Measurements from ENCODE around the gene SPAAR. TPM values are rescaled to one million over a fixed set of nuclear protein-coding genes. Genes with fewer than 3 reads are reported as not detected.

Gene SPAAR
- total RNA-seq, 1 donor from 2014 or later: 0.18 TPM

DNA sequence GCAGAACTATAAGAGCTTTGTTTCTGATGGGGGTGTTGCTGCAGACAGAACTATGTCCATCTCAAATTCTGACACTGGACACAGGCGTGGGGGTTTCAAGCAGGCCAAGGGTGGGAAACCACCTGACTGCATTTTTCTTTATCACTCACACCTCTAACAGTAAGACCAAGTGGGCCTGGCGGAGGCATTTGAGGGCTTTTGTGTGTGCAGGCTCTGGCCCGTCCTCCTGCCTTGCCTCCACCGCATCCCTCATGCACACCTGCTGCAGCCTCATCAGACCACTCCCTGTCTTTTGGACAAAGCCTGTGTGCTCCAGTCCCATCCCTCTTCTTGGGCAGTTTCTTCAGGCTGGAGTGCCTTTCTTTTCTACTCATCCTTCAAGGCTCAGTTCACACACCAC lies 47.0 kb upstream of the SPAAR start:
- no peaks in the 10 kb centered on the region for H3K9me3 Mint-ChIP-seq (ENCODE audit: unreplicated experiment)
- H3K36me3 Mint-ChIP-seq (ENCODE audit: low read depth, unreplicated experiment): peaks cover 2% of the 10 kb centered on the region
- H3K4me3 Mint-ChIP-seq (ENCODE audit: unreplicated experiment): no peak overlapping the region
- peaks cover 56% of the 10 kb centered on the region for H3K27me3 Mint-ChIP-seq (ENCODE audit: low read depth, unreplicated experiment)
- no peak overlapping the region for H3K27ac ChIP-seq (ENCODE audit: low read depth, low read length)
- H3K4me1 ChIP-seq (ENCODE audit: insufficient read depth, low read length): no peaks in the 10 kb centered on the region
- no peaks in the 10 kb centered on the region for H4K20me1 ChIP-seq (ENCODE audit: insufficient read depth, low read length)
- no peaks in the 10 kb centered on the region for H3K79me2 ChIP-seq (ENCODE audit: insufficient read depth, low read length)
- no peak overlapping the region for H3K27ac Mint-ChIP-seq (ENCODE audit: unreplicated experiment)
- H3K4me2 ChIP-seq (ENCODE audit: low read length): no peak overlapping the region
- FAIRE-seq (no peak), DNase-seq (ENCODE audit: low read depth) (no peak)
- no peak overlapping the region for H3K9ac ChIP-seq (ENCODE audit: low read length)
- H3K9me3 ChIP-seq (ENCODE audit: insufficient read depth, low read depth, low read length): no peaks in the 10 kb centered on the region
- H3K27me3 ChIP-seq (ENCODE audit: insufficient read depth, low read length): peaks cover 22% of the 10 kb centered on the region
- H3K4me1 Mint-ChIP-seq (ENCODE audit: low read depth, unreplicated experiment): no peaks in the 10 kb centered on the region
- H2AFZ ChIP-seq (ENCODE audit: low read depth, low read length): no peak overlapping the region
- no peak for TF ChIP-seq EZH2 (IDR thresholded peaks at IDR 0.05; ENCODE audit: insufficient read depth, low read length)
- TF ChIP-seq CTCF (IDR thresholded peaks at IDR 0.05; ENCODE audit: insufficient read depth, low read depth, low read length): no peak
- no peak overlapping the region for H3K4me3 ChIP-seq (ENCODE audit: insufficient read depth, low read depth, low read length)
- no peaks in the 10 kb centered on the region for H3K36me3 ChIP-seq (ENCODE audit: insufficient read depth, low read length)

DNA sequence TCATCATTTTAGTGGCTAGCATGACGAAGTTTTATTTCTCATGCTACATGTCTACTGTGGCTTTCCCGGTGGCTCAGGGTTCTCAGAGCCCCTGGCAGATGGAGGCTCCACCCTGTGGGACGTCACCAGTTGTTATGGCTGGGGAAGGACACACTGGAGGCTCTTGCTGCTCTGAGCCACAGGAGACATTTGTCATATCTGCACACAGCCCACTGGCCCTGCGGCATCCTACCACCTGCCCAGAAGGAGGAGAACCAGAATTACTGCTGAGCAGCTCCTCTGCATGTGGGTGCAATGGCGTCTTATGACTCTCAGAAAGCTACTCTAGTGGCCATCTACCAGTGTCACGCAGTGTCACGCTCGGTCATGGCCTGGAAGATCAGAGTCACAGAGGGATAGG lies 45.7 kb upstream of the SPAAR start:
- no peaks in the 10 kb centered on the region for H3K4me1 ChIP-seq (ENCODE audit: insufficient read depth, low read length)
- Mint-ChIP-seq H3K9me3 (ENCODE audit: unreplicated experiment) (no peaks in the 10 kb centered on the region), H3K27ac (ENCODE audit: unreplicated experiment) (no peak overlapping the region), H3K4me1 (ENCODE audit: low read depth, unreplicated experiment) (no peaks in the 10 kb centered on the region), H3K4me3 (ENCODE audit: unreplicated experiment) (no peak overlapping the region), H3K27me3 (ENCODE audit: low read depth, unreplicated experiment) (peaks cover 52% of the 10 kb centered on the region), H3K36me3 (ENCODE audit: low read depth, unreplicated experiment) (peaks cover 5% of the 10 kb centered on the region)
- H4K20me1 ChIP-seq (ENCODE audit: insufficient read depth, low read length): no peaks in the 10 kb centered on the region
- no peak for DNase-seq (ENCODE audit: low read depth)
- H3K36me3 ChIP-seq (ENCODE audit: insufficient read depth, low read length): no peaks in the 10 kb centered on the region
- H3K79me2 ChIP-seq (ENCODE audit: insufficient read depth, low read length): no peaks in the 10 kb centered on the region
- no peak overlapping the region for H3K27ac ChIP-seq (ENCODE audit: low read depth, low read length)
- H3K4me2 ChIP-seq (ENCODE audit: low read length): no peak overlapping the region
- no peak for FAIRE-seq
- no peak overlapping the region for H2AFZ ChIP-seq (ENCODE audit: low read depth, low read length)
- TF ChIP-seq CTCF (IDR thresholded peaks at IDR 0.05; ENCODE audit: insufficient read depth, low read depth, low read length) (no peak), EZH2 (IDR thresholded peaks at IDR 0.05; ENCODE audit: insufficient read depth, low read length) (no peak)
- H3K9me3 ChIP-seq (ENCODE audit: insufficient read depth, low read depth, low read length): no peaks in the 10 kb centered on the region
- H3K9ac ChIP-seq (ENCODE audit: low read length): no peak overlapping the region
- no peak overlapping the region for H3K4me3 ChIP-seq (ENCODE audit: insufficient read depth, low read depth, low read length)
- H3K27me3 ChIP-seq (ENCODE audit: insufficient read depth, low read length): peaks cover 22% of the 10 kb centered on the region

DNA sequence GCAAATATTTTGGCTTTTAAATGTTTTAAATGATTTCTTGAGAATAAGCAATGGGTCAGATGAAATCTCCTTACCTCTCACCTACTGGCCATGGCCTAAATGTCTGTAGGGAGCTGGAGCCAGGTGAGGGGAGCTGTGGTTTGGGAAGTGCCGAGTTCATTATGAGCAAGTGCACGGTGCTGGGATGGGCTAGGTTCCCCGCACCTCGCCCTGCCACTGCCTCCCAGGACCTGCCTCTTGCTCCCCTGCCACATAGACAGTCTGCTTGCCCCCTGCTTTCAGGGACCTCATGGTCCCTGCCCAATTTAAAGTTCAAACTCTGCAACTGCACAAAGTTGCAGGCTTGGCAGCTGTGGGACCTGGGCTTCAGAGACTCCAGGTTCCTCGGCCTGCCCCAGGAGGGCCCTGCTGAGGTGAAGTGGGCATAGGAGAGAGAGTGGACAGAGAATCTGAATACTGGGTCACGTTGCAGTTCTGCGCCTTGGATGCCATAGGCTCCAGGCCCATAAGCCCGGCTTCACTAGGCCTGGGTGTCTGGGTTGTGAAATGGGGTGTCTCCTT lies 44.5 kb upstream of the SPAAR start:
- DNase-seq (ENCODE audit: low read depth): no peak
- H3K27ac Mint-ChIP-seq (ENCODE audit: unreplicated experiment): no peak overlapping the region
- peaks cover 5% of the 10 kb centered on the region for H3K36me3 Mint-ChIP-seq (ENCODE audit: low read depth, unreplicated experiment)

More for the DNA sequence above, 44.5 kb upstream of the SPAAR start:
- FAIRE-seq: no peak
- Histone ChIP-seq H3K36me3 (ENCODE audit: insufficient read depth, low read length) (no peaks in the 10 kb centered on the region), H2AFZ (ENCODE audit: low read depth, low read length) (no peak overlapping the region), H3K9me3 (ENCODE audit: insufficient read depth, low read depth, low read length) (no peaks in the 10 kb centered on the region), H3K27me3 (ENCODE audit: insufficient read depth, low read length) (peaks cover 20% of the 10 kb centered on the region), H3K27ac (ENCODE audit: low read depth, low read length) (no peak overlapping the region), H4K20me1 (ENCODE audit: insufficient read depth, low read length) (no peaks in the 10 kb centered on the region), H3K79me2 (ENCODE audit: insufficient read depth, low read length) (no peaks in the 10 kb centered on the region), H3K4me1 (ENCODE audit: insufficient read depth, low read length) (no peaks in the 10 kb centered on the region), H3K9ac (ENCODE audit: low read length) (no peak overlapping the region), H3K4me2 (ENCODE audit: low read length) (no peak overlapping the region), H3K4me3 (ENCODE audit: insufficient read depth, low read depth, low read length) (no peak overlapping the region)
- Mint-ChIP-seq H3K27me3 (ENCODE audit: low read depth, unreplicated experiment) (peaks cover 47% of the 10 kb centered on the region), H3K4me1 (ENCODE audit: low read depth, unreplicated experiment) (no peaks in the 10 kb centered on the region), H3K4me3 (ENCODE audit: unreplicated experiment) (no peak overlapping the region), H3K9me3 (ENCODE audit: unreplicated experiment) (peaks cover 2% of the 10 kb centered on the region)
- no peak for TF ChIP-seq EZH2 (IDR thresholded peaks at IDR 0.05; ENCODE audit: insufficient read depth, low read length)
- no peak for TF ChIP-seq CTCF (IDR thresholded peaks at IDR 0.05; ENCODE audit: insufficient read depth, low read depth, low read length)
